Hematopoietic multipotent progenitor cell (in vitro differentiated cells): ENCODE data around the gene NFIC. TPM values are rescaled to one million over a fixed set of nuclear protein-coding genes. Genes with fewer than 3 reads are reported as not detected.
"Not testable (repeated sequence)": the region's sequence is repeated elsewhere in the genome, so short reads cannot be mapped to it uniquely, and the experiment has no call there.

Experiments used
- DNase-seq, 3 donors: peaks; one replicate each; pipeline ENCODE4 v3.0.0-alpha.2; 2011 to 2015; ENCODE audit warnings: low read depth in 2 of 3, low spot score in 2 of 3
- total RNA-seq: library from RNA; depleted of rRNA; stranded (reverse); fragments of >200 nt; gene quantifications from one replicate; pipeline ENCODE4 v1.2.3, GENCODE V29; 2012

Gene NFIC
- total RNA-seq, 1 donor: 36.1 TPM

DNA sequence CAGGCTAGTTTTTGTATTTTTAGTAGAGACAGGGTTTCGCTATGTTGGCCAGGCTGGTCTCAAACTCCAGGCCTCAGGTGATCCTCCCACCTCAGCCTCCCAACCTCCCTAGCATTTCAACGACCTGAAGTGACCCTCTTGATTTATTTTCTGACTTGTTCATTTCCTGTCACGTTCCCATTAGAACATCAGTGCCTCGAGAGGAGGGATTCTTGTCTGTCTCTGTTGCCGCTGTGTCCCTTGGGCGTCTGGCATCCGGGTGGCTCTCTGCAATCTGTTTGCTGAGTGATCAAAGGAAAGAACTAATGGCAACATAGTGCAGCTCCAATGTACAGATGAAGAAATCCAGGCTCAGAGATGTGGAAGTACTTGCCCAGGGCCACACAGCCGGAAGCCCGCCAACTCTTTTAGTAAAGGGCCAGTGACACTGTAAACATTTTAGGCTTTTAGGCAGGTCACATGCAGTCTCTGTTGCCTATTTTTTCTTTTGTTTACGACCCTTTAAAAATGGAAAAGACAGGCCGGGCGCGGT, 47.5 kb downstream of the NFIC start:
- no peak for DNase-seq

DNA sequence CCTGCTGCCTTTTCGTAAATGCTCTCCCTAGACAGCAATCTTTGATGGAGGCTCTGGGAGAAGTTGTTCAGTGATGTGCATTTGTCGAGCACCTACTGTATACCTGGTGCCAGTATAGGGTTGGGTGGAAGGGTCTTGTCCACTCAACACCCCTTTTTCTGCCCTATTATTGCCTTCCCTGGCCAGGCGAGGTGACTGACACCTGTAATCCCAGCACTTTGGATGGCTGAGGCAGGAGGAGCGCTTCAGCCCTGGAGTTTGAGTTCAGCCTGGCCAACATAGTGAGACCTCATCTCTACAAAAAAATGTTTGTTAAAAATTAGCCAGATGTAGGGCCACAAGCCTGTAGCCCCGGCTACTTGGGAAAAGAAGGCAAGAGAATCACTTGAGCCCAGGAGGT, 49.3 kb downstream of the NFIC start:
- no peak for DNase-seq

DNA sequence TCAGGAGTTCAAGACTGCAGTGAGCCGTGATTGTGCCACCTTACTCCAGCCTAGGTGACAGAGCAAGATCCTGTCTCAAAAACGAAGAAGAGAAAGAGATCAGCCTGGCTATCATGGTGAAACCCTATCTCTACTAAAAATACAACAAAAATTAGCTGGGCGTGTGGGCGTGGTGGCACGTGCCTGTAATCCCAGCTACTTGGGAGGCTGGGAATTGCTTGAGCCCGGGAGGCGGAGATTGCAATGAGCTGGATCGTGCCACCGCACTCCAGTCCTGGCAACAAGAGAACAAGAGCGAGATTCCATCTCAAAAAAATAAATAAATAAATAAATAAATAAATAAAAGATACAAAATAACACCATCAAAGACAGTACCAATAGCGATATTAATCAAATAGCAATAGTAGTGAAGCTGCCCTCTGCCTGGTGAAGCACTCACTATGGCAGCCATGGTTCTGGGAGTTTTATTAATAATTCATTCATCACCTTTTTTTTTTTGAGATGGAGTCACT, 53.9 kb downstream of the NFIC start:
- no peak for DNase-seq

DNA sequence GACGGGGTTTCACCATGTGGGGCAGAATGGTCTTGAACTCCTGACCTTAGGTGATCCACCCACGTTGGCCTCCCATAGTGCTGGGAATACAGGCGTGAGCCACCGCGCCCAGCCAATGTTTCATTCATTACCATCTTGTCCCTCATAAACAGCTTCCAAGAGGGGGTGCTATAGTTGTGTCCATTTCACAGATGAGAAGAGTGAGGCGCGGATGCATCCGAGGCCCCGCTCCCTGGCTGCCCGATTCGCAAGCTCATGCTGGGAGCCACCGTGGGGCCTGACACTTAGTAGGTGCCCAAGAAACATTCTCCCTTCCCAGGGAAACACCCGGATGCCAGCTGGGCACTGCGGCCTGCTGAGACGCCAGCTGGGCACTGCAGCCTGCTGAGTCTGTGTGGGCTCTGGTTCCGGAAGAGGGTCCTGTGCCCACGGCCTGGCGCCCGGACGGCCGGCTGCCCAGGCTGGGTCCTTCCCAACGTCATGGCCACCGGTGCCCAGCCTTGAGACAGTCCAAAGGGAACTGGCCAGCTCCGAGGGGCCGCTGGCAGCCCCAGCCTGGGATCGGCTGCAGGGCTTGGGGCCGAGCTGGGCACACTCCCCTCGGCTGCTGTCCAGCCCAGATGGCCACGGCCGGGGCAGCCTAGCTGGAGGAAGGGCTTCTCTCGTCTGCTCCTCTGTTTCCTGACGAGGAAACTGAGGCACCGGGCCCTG, 54.7 kb downstream of the NFIC start:
- no peak for DNase-seq

DNA sequence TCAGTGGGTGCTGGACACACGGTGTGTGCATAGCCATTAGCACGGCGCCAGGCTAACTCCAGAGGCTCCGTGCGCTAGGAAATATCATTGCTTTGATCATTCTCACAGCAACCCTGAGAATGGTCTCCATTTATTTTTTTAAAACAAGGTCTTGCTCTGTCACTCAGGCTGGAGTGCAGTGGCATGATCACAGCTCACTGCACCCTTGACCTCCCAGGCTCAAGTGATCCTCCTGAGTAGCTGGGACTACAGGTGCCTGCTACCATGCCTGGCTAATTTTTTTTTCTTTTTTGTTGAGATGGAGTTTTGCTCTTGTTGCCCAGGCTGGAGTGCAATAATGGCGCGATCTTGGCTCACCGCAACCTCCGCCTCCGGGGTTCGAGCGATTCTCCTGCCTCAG, 55.3 kb downstream of the NFIC start:
- DNase-seq: not testable (repeated sequence)

DNA sequence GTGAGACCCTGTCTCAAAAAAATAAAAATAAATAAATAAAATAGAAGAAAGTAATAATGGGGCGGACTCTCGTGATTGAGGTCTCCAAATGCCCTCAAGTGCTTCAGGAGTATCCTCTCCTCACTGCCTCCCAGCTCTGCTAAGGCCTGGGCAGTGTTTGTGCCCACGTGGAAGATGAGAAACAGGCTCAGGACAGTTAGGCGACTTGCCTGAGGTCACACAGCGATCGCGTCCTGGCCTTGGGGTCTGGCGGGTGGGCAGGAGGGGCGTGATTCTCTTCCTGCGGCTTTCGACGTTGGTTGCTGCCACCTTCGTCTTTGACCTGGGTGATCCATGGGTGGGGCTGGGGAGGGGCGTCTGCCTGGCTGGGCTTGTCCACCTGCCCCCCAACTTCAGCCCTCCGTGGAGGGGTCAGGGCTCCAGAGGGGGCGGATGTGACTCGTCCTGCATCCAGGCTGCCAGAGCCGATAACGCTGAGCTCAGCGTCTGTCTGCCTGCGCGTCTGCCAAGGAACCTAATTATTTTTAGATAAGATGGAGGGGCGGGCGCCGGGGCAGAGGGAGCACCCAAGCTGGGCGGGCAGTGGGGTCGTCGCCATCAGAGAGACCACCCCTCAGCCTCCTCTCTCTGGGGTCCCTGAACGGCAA, 56.9 kb downstream of the NFIC start:
- DNase-seq: no peak

DNA sequence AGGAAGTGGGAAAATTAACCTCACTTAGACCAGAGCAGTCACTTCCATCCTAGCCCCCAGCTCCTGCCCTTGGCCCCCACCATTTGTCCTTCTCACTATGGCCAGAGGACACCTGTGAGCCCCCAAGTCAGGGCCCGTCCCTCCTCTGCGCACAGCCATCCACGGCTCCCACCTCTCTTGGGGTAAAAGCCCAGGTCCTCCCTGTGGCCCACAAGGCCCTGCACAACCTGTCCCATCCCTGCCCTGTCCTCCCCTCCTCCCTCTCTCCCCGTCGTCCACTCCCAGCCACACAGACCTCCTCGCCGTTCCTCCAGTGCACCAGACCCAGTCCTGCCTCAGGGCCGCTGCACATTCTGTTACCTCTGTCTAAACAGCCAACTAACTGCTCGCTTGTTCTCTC, 60.0 kb downstream of the NFIC start:
- no peak for DNase-seq

DNA sequence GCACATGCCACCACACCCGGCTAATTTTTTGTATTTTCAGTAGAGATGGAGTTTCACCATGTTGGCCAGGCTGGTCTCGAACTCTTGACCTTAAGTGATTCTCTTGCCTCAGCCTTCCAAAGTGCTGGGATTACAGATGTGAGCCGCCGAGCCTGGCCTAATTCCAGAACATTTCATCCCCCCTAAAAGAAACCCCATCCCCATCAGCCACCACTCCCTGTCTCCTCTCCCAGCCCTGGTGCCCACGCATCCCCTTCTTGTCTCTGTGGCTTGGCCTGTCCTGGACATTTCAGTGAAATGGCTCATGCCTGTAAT, 63.9 kb downstream of the NFIC start:
- DNase-seq: not testable (repeated sequence)

DNA sequence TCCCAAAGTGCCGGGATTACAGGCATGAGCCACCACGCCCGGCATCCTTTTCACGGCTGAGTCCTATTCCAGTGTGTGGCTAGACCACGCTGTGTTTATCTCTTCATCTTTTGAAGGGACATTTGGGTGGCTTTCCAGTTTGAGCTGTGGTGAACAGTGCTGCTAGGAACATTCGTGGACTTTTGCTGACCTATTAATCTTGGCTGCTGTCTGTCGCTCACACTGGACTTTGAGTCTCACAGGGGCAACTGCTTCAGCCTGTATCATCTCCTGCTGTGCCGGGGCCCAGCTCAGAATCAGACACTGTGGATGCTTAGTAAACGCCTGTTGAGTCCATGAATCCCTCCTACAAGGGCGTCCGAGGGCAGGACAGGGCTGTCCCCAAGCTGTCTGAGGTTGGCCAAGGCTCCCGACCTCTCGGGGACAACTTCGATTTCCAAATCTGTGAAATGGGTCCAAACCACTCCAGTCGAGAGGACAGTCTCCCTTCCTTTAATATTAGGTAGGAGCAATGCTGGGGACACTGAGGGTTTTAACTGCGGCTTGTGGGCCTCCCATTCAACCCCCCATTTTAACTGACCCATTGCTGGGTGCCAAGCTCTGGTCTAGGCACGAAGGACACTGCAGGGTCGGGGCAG, 65.5 kb downstream of the NFIC start:
- no peak for DNase-seq

DNA sequence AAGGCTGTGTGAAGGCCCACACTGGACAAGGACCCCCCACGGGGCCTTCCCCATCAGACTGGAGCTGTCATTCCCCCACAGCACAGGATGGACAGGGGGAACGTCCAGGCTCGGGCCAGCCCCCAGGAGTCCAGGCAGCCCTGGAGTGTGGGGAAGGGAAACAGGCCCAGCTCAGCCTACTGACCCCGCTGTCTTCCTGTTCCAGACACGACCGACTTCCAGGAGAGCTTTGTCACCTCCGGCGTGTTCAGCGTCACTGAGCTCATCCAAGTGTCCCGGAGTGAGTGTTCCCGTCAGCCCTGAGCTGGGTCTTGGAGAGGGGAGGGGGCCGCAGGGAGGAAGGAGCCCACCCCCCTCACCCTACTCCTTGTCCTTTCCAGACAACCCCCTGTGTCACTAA, 66.9 kb downstream of the NFIC start:
- DNase-seq: no peak

DNA sequence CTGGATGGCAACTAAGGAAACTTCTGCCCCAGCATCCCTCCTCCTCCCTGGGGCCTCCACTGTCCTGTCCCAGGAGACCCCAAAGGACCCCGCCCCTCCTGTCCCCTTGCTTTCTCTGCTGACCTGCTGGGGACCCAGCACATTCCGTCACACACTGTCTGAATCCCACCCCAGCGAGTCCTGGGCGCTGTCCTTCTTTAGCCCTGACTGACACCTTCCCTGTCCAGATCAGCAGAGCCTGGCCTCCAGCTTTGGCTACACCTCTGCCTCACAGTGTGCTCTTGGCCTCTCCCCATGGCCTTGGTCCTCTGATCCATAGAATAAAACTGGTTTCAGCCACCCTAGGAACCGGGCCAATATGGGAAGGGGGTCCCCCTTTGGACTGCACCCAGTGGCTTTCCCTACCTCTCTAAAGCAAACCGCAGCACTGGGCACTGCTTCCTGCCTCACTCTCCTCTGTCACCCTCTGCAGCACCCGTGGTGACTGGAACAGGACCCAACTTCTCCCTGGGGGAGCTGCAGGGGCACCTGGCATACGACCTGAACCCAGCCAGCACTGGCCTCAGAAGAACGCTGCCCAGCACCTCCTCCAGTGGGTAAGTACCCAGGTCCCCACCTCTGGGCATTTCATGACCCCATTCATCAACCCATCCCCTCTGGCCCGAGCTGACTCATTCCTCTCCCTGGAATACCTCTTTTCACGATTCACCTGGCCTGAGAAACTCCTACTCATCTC, 67.6 kb downstream of the NFIC start:
- no peak for DNase-seq

DNA sequence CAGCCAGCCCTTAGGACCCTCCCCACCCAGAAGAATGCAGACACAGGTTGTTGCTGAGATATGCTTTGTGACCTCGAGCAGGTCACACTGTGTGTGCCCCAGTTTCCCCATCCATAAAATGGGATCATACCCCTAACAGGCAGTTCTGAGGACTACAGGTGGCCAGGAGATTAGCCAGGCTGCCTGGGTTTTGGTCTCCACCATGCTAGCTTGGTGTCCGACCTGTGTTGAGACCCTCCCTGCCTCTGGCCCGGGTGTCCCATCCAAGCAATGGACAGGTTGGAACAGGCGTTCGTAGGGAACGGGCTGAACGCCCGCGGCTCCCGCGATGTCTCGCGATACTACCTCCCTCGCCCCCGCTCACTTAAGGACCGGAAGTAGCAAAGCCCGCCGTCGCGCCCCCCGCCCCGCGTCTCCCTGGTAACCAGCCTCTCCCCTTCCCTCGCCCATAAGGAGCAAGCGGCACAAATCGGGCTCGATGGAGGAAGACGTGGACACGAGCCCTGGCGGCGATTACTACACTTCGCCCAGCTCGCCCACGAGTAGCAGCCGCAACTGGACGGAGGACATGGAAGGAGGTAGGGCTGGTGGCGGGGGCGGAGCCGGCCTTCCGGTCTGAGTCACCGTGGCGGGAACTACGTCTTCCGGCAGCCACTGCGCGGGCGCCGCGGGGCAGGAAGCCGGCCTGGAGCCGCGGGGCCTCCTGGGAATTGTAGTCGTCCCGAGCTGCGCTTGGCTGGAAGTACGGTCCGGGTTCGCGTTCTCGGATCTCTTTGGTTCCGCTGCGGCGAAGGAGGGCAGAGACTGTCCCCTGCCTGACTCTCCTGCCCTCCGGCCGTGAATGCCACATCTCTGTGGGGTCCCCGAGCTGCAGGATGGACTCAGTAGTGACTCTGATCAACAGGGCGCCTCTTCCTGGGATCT, 68.5 kb downstream of the NFIC start:
- peak; percentile 82 to 95 (median 95) for DNase-seq

DNA sequence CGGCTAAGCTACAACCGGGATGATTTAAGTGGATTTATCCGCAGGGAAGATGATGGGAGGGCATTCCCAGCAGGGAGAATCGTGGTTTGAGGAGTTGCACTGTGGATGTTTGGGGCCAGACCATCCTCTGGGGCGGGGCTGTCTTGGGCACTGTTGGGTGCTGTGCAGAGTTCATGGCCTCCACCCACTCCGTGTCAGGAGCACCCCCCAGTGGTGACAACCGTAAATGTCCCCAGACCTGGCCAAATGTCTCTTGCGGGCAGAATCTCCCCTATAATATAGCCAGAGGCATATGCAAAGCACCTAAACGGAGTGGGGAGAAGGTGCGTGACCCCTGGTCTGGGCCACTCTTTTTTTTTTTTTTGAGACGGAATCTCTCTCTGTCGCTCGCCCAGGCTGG, 73.7 kb downstream of the NFIC start:
- DNase-seq: peak; percentile 23 to 61 (median 45)

DNA sequence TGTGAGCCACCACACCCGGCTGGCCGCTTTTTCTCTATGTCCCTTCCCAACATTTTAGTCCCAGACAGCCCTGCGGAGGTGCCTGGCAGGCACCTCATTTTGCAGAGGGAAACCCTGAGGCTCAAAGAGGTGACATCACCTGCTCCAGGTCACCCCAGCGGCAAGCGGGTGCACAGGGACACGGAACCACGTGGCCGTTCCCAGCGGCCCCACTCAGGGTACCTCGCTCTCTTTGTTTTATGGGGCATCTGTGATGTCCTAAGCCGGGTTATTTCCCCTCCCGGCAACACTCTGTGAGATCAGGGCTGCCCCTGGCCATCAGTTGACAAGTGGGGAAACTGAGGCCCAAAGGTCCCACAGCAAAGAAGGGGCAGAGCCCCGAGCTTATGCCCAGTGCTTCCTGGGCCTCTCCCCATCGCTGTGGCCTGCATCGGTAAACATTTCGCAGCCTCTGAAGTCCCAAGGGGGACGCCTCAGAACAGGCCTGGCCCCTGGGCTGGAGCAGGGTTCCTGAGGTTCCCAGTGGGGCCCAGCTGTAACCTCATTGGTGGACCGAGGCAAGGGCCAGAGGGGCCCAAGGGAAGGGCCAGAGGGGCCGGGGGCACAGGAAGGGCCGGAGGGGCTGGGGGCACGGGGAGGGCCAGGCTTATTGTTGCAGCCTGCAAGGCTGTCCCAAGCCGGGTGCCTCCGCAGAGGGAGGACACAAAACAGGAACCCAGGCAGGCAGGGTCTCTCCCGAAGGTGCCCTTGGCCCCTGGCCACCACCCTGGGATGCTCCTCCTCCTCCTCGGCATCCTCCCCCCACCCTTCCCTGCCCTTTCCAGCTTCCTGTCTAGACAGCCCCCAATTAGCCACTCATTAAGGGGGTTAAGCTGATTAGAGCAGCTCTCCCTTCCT, 75.0 kb downstream of the NFIC start:
- no peak for DNase-seq

DNA sequence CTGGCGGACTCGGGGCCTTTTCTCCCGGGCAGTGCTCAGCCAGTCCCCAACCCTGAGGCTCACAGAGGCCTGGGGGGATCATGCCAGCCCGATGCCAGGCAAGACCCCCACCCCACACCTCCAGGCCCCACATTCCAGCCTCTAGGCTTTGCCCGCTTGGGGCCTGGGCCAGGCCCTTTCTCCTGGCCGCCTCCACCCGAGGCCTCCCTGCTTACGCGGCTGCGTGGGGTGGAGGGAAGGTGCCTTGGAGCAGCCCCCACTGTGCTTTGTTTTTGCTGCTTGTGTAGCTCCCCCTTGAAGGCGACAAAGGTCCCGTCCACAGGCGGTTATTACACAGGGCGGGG, 75.6 kb downstream of the NFIC start:
- no peak for DNase-seq

DNA sequence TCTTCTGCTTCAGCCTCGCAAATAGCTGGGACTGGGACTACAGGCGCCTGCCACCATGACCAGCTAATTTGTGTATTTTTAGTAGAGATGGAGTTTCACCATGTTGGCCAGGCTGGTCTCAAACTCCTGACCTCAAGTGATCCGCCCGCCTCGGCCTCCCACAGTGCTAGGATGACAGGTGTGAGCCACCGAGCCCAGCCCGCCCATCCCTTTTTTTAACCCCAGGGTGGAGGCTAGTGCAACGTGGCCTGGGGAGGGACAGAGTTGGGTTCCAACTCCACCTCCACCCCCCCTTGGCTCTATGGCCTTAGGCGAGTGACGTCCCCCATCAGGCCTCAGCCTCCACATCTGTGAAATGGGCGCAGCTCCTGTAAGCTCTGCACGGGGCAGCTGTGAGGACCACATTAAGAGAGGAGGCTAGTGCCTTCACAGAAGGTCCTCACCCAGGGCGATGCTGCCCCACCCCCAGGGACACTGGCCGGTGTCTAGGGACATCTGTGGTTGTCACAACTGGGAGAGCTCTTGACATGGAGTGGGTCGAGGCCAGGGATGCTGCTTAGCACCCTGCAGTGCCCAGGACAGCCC, 76.2 kb downstream of the NFIC start:
- DNase-seq: no peak

DNA sequence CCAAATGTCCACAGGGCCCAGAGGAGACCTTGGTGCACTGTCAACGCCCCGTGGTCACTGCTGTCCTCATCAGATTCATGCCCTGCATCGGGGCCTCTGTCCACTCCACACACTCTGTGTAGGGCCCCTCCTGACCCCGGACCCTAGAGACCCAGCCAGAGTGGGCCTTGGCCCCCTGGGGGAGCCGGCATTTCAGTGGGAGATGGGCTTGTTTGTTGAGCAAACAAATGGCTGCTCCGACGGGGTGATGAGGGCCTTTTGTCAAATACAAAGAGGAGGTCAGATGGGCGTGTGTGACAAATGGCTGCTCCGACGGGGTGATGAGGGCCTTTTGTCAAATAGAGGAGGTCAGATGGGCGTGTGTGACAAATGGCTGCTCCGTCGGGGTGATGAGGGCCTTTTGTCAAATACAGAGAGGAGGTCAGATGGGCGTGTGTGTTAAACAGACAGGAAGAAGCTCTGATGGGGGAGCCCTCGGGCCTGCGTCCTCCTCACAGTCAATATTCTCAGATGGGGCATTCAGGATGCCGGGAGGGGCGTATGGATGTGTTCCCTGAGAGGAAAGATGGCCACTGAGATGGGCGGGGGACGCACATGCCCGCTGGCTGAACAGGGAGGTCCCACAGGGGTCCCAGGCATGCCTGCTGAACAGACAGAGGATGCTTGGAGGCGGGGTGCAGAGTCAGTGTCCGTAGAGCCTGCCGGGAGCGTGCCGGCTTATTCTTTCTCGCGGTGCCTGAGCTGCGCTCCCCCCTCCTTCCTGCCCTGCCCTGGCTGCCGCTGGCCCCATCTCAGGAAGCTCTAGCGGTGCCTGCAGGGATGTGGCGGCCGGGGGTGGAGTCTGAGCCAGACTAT, 77.7 kb downstream of the NFIC start:
- DNase-seq: no peak

DNA sequence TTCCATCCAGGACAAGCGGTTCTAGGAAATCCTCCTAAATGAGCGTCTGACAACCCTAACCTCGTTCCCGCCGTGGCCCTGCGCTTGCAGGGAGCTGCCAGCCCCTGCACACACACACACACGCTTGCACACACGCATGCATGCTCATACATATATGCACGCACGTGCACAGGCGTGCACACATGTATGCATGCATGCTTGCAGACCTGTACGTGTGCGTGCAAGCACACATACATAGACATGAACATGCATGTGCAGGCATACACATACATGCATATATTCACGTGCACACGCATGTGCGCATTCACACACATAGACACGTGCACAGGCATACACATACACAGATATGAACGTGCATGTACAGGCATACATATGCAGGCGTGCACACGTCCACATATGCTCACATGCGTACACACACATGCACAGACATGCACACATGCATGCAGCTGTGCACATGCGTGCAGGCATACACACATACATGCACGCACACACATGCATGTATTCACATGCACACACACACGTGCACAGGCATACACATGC, 78.4 kb downstream of the NFIC start:
- DNase-seq: no peak
